ENCODE data around the gene MEA1. TPM values are rescaled to one million over a fixed set of nuclear protein-coding genes. Genes with fewer than 3 reads are reported as not detected.
A peak's percentile ranks its signal among the peaks of the same experiment; 100 is the strongest.

MEA1 gene
- total and polyA plus RNA-seq, 10 of the 15 experiments (the other 5 are each of a cell fraction or from before 2014, with no cell fraction given) = 59.1 to 148 (median 96.4) TPM

- no TSS peak for BruUV-seq (replicated peaks)
- no peak for FAIRE-seq
- peaks cover 5% of the 10 kb centered on the region for H3K4me1 ChIP-seq (ENCODE audit: control insufficient read depth, insufficient read depth, low read length)
- SMC1A ChIA-PET (ENCODE audit: uncharacterized antibody, unreplicated experiment) = interaction anchor here (0.9 to 1.2 kb wide), 2 partner anchors 109 to 135 kb away, joined by 3 to 4 read pairs; no protein-coding TSS in a partner anchor
- no peak overlapping the region for H2AFZ ChIP-seq (ENCODE audit: control insufficient read depth, low read depth, low read length)
- intact Hi-C loops (cut with micrococcal nuclease; ENCODE audit: unreplicated experiment) = loop anchor here (1.0 to 5.0 kb wide), 2 partner anchors 107 to 134 kb away; no protein-coding TSS in a partner anchor
- no peaks in the 10 kb centered on the region for H4K20me1 ChIP-seq (ENCODE audit: control insufficient read depth, insufficient read depth)
- DNase-seq (ENCODE audit: low read depth, low spot score) = no peak
- ATAC-seq = 0 out of 3 replicates have a peak, but pooled peaks have one; percentile 10
- H3K9me3 ChIP-seq (replicated peaks; ENCODE audit: control insufficient read depth, insufficient read depth, low read length) = no peaks in the 10 kb centered on the region
- peaks cover 26 to 29% of the 10 kb centered on the region in 2 experiments for H3K36me3 ChIP-seq (ENCODE audit: control insufficient read depth in 2 of 2, insufficient read depth in 2 of 2, low read length in 1 of 2)
- 42% methylated on average over 6 of the region's 6 CpGs for WGBS (ENCODE audit: insufficient coverage, insufficient replicate concordance, low lambda C conversion rate, missing lambda C conversion rate)
- H3K4me3 ChIP-seq = no peak overlapping the region
- RAD21 ChIA-PET (ENCODE audit: unreplicated experiment) = interaction anchor here (1.5 kb wide), 1 partner anchor 44 kb away, joined by 5 read pairs; no protein-coding TSS in a partner anchor
- H3K27me3 ChIP-seq (replicated peaks in 1 of 2; ENCODE audit: control insufficient read depth in 2 of 2, insufficient read depth in 2 of 2, low read length in 1 of 2) = no peaks in the 10 kb centered on the region
- CTCF ChIA-PET = interaction anchor here (0.8 to 4.1 kb wide), 6 partner anchors 13 to 134 kb away, joined by 3 to 26 read pairs (median 4); partner anchors contain the start of gene PPP2R5D
- peaks cover 9% of the 10 kb centered on the region for H3K79me2 ChIP-seq (ENCODE audit: control insufficient read depth, insufficient read depth, low read length)
- H3K9ac ChIP-seq (ENCODE audit: control insufficient read depth, insufficient read depth, low read length) = no peak overlapping the region
- POLR2A ChIA-PET = no interaction called here
- TF ChIP-seq NKRF (conservative IDR thresholded peaks at IDR 0.05) (no peak), CTCF (IDR thresholded peaks at IDR 0.05 in 2 of 3, conservative IDR thresholded peaks at IDR 0.05 in 1 of 3; ENCODE audit: control insufficient read depth in 2 of 3, extremely low read depth in 1 of 3, insufficient read depth in 1 of 3, low read depth in 3 of 3, low read length in 3 of 3) (peak; percentile 47 to 62 (median 56); a peak in 5 of 6 replicates), RAD21 (IDR thresholded peaks at IDR 0.05; ENCODE audit: insufficient read depth, low read depth, low read length) (peak; percentile 51), SMC3 (IDR thresholded peaks at IDR 0.05; ENCODE audit: borderline replicate concordance, low read length) (peak; percentile 68; the same call in 1 of the 2 replicates), WRNIP1 (IDR thresholded peaks at IDR 0.05; ENCODE audit: borderline replicate concordance, low read depth, low read length) (0 out of 2 replicates have a peak, but pooled peaks have one; percentile 28)
- H3K27ac ChIP-seq (ENCODE audit: control insufficient read depth, insufficient read depth) = no peak overlapping the region
- H3K4me2 ChIP-seq (ENCODE audit: control insufficient read depth, insufficient read depth) = no peak overlapping the region
- in situ Hi-C loops (cut with MboI) = no loop called here
Observed at GRCh38 chr6:43009124-43009523, 4.6 kb downstream of the MEA1 start.
